ENCODE data around the gene ZEB2. TPM values are rescaled to one million over a fixed set of nuclear protein-coding genes. Genes with fewer than 3 reads are reported as not detected.

ZEB2 gene
- total RNA-seq, 1 experiment from 2014 or later: 1.2 TPM

DNA sequence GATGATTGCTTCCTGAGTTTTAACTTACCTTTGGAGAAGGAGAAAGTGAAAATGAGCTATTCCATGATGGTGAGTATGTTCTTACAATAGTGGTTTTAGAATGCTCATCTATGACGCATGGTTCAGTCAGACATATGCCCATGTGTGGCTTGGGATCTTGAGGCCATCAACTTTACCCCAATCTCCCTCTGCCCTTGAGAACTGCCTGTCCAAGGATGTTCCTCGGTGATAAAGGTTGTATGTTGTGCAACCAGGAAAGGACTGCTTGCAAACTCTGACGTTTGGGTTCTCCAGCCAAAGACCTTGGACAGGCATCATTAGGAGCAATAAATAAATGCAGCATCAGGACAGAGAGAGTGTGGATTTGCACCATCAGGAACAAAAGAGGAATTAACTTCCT, 165.0 kb downstream of the ZEB2 start:
- Histone ChIP-seq H4K5ac (ENCODE audit: insufficient read length, low read depth, low read length) (no peak overlapping the region), H3K23me2 (ENCODE audit: insufficient read length, low read depth, low read length, poor library complexity, severe bottlenecking) (no peaks in the 10 kb centered on the region), H3T11ph (ENCODE audit: low read length) (no peak overlapping the region), H4K20me1 (ENCODE audit: control insufficient read depth, insufficient read depth, insufficient read length) (no peaks in the 10 kb centered on the region), H3K9me3 (ENCODE audit: control insufficient read depth, low read depth, low read length) (no peaks in the 10 kb centered on the region), H2BK120ac (ENCODE audit: low read depth, low read length, poor library complexity, severe bottlenecking) (no peak overlapping the region), H3K14ac (ENCODE audit: insufficient read depth, low read length) (no peak overlapping the region), H3K4me1 (ENCODE audit: insufficient read depth, low read length) (peaks cover 5% of the 10 kb centered on the region; the same call in 1 of the 2 replicates), H3K27ac (ENCODE audit: insufficient read length, low read depth, low read length) (no peak overlapping the region), H3K56ac (ENCODE audit: insufficient read length, low read depth, low read length) (no peak overlapping the region), H4K91ac (ENCODE audit: insufficient read length, low read depth, low read length) (no peak overlapping the region), H3K4ac (ENCODE audit: low read depth, low read length) (no peak overlapping the region), H2BK20ac (ENCODE audit: low read depth, low read length, poor library complexity, severe bottlenecking) (no peak overlapping the region), H2AFZ (ENCODE audit: low read length) (no peak overlapping the region), H3K18ac (ENCODE audit: insufficient read length, low read depth, low read length) (no peak overlapping the region), H2AK5ac (ENCODE audit: insufficient read length, low read length) (no peak overlapping the region), H2BK12ac (ENCODE audit: insufficient read length, low read depth, low read length) (no peak overlapping the region), H3K9ac (ENCODE audit: extremely low read depth, insufficient read length, low read length) (no peak overlapping the region), H3K23ac (ENCODE audit: insufficient read length, low read depth, low read length) (no peak overlapping the region), H3K27me3 (ENCODE audit: insufficient read depth, low read length) (no peaks in the 10 kb centered on the region), H4K8ac (replicated peaks; ENCODE audit: insufficient read length, low read depth, low read length) (no peak overlapping the region), H3K4me2 (ENCODE audit: insufficient read depth, insufficient read length, low read length) (no peak overlapping the region), H3K79me1 (ENCODE audit: insufficient read depth, low read depth, low read length, poor library complexity, severe bottlenecking) (no peaks in the 10 kb centered on the region), H2BK15ac (ENCODE audit: low read depth, low read length) (0 out of 2 replicates have a peak overlapping the region, but pooled peaks have one; percentile 19), H2BK5ac (ENCODE audit: insufficient read length, low read length) (no peak overlapping the region), H3K79me2 (ENCODE audit: insufficient read depth, low read length) (no peaks in the 10 kb centered on the region)
- no peak for DNase-seq
- no peaks in the 10 kb centered on the region for H3K36me3 Mint-ChIP-seq (ENCODE audit: insufficient read depth in 1 of 3, low read depth in 3 of 3)
- peaks cover 25 to 29% of the 10 kb centered on the region in 2 experiments for H3K4me1 Mint-ChIP-seq
- TF ChIP-seq, protein P1, sequence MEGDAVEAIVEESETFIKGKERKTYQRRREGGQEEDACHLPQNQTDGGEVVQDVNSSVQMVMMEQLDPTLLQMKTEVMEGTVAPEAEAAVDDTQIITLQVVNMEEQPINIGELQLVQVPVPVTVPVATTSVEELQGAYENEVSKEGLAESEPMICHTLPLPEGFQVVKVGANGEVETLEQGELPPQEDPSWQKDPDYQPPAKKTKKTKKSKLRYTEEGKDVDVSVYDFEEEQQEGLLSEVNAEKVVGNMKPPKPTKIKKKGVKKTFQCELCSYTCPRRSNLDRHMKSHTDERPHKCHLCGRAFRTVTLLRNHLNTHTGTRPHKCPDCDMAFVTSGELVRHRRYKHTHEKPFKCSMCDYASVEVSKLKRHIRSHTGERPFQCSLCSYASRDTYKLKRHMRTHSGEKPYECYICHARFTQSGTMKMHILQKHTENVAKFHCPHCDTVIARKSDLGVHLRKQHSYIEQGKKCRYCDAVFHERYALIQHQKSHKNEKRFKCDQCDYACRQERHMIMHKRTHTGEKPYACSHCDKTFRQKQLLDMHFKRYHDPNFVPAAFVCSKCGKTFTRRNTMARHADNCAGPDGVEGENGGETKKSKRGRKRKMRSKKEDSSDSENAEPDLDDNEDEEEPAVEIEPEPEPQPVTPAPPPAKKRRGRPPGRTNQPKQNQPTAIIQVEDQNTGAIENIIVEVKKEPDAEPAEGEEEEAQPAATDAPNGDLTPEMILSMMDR (conservative IDR thresholded peaks at IDR 0.05): no peak
- no CpG with 5 or more reads among the region's 3 CpGs for WGBS (ENCODE audit: extremely low coverage, insufficient read length, low lambda C conversion rate)
- no peak overlapping the region for H3K4me3 Mint-ChIP-seq
- H3K9me3 Mint-ChIP-seq: no peaks in the 10 kb centered on the region; a peak in 1 of 5 replicates
- no peak overlapping the region for H3K27ac Mint-ChIP-seq
- peaks cover 3% of the 10 kb centered on the region; the same call in 1 of the 2 replicates for H3K27me3 Mint-ChIP-seq (ENCODE audit: low read depth)

Data from H9 (cell line).